Measurements from ENCODE around the gene ELL.
A peak's percentile ranks its signal among the peaks of the same experiment; 100 is the strongest.
"Not testable (repeated sequence)": the region's sequence is repeated elsewhere in the genome, so short reads cannot be mapped to it uniquely, and the experiment has no call there.

ELL gene

DNA sequence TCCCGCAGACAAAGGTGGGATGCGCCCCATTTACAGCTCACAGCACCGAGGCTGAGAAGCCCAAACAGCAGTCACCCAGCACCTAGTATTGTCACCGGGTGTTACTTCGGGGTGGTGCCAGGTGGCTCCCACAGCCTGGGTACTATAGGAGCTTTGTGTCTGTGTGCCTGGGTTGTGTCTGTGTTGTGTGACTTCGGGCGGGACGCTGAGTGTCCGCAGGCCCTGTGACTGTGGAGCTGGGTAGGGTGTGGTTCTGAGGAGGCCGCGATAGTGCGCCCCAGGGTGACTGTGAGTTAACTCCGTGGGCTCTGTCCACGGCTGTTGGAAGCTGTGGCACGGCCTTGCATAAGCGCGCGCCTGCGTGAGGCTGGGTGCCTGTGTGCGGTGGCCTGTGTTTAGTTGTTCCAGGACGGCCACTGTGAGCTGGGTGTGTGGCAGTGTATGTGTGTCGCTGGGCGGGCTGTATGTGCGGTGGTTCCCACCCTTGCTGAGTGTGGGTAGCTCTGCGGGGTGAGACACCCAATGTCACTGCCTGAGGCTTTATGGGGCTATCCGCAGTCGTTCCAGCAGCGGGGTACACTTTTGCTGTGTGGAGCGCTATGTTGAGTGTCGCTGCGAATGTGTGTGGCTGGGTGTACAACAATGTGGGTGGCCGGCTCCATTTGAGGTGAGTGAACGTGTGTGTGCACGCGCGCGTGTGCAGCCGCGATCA is 103.2 kb downstream of the ELL start:
- no peak for DNase-seq

- DNase-seq, result peak; percentile 49
Observed at GRCh38 chr19:18418029-18418482, 103.8 kb downstream of the ELL start.

- DNase-seq, result peak; percentile 42
Observed at GRCh38 chr19:18417250-18418028, 104.4 kb downstream of the ELL start.

GRCh38 chr19:18416778-18417249 is 105.1 kb downstream of the ELL start:
- DNase-seq, result peak; percentile 72

DNA sequence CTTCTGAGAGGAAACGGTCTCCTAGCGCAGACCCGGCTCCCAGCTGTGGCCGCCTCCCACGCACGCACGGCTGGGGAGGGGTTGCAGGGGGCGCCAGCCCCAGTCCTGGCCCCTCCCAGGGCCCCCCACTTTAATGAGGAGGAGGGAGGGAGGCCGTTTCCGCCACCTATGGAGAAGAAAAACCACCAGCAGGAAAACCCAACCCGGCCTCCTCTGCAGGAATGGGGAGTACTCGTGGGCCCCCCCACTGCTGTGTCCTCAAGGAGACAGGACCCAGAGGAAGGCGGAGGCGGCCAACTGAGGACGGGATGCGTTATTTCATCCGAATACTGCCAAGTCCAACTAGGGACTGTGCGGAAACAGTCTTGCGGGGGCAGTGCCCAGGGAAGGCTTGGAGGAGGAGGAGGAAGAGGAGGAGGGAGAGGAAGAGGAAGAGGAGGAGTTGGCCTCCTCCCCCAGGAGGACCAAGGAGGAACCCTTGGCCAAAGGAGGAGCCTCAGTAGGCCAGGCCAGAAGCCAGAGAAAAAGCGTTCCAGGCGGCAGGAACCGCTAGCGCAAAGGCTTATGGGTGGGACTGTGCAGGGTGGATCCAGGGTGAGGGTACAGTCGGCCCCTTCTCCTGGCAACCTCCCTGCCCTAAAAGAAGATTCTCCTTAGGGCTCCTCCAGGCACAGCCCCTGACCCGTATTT is 106.5 kb downstream of the ELL start:
- no peak for DNase-seq

DNA sequence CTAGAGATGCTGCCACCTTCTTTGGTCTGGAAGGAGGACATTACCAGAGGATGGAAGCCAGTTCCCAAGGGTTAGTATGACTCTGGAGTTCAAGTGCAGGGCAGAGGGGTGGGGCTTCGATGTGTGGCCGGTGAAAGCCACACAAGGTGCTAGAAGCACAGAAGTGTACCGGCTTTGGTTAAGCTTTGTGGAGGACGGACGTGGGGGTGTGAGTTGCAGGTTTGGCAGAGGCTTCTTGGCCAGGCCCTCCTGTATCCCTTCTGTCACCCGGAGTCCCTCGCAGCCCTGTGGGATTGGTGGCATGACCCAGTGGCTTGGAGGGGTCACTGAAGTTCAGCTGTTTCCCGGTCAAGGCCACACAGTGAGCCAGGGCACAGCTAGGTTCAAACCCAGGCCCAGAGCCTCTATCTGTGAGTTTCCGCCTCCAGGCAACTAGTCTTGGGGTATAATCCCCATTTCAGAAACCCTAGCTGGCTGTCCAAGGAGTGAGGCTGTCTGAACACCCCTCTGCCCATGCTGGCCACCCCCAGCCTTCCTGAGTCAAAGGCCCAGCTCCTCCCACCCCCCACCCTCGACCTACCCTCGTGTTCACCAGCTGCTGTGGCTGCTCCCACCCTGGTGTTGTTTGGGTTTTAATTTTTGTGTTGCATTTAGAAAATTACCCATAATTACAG is 107.2 kb downstream of the ELL start:
- DNase-seq, result no peak

GRCh38 chr19:18412610-18413239 is 109.1 kb downstream of the ELL start:
- no peak for DNase-seq

GRCh38 chr19:18408053-18408476 is 113.8 kb downstream of the ELL start:
- no peak for DNase-seq

GRCh38 chr19:18406749-18407148 is 115.1 kb downstream of the ELL start:
- DNase-seq, result no peak

DNA sequence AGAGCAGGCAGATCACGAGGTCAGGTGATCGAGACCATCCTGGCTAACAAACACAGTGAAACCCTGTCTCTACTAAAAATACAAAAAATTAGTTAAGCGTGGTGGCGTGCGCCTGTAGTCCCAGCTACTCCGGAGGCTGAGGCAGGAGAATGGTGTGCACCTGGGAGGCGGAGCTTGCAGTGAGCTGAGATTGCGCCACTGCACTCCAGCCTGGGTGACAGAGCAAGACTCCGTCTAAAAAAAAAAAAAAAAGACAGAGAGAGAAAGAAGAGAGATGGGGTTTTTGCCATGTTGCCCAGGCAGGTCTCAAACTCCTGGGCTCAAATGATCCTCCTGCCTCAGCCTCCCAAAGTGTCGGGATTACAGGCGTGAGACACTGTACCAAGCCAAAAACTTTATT is 116.1 kb downstream of the ELL start:
- not testable (repeated sequence) for DNase-seq

DNA sequence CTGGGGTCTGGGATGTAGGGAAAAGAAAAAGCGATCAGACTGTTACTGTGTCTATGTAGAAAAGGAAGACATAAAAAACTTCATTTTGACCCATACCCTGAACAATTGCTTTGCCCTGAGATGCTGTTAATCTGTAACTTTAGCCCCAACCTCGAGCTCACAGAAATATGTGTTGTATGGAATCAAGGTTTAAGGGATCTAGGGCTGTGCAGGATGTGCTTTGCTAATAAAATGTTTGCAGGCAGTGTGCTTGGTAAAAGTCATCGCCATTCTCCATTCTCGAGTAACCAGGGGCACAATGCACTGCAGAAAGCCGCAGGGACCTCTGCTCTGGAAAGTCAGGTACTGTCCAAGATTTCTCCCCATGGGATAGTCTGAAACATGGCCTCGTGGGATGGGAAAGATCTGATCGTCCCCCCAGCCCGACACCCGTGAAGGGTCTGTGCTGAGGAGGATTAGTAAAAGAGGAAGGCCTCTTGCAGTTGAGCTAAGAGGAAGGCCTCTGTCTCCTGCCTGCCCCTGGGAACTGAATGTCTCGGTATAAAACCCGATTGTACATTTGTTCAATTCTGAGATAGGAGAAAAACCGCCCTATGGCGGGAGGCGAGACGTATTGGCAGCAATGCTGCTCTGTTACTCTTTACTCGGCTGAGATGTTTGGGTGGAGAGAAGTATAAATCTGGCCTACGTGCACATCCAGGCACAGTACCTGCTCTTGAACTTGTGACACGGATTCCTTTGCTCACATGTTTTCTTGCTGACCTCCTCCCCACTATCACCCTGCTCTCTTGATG is 119.2 kb downstream of the ELL start:
- DNase-seq, result not testable (repeated sequence)

DNA sequence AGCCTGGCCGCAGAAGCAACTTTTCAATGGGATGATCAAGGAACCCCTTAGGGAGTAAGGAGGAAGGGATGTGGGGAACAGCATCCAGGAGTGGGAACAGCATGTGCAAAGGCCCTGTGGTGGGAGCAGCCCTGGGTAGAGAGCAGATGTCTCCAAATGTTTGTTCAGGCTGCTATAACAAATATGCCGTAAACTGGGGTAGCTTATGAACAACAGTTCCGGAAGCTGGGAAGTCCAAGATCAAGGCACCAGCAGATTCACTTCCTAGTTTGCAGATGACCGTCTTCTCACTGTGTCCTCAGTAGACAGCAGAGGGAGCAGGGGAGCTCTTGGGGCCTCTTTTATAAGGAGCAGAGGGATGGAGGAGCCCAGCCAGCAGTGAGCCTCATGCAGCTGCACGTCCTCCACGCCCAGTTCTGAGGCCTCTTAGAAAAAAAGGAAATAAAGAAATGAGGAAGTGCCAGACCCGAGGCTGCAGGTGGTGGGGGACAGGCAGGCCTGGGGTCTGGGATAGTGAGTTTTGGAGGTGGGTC is 120.2 kb downstream of the ELL start:
- DNase-seq, result no peak

DNA sequence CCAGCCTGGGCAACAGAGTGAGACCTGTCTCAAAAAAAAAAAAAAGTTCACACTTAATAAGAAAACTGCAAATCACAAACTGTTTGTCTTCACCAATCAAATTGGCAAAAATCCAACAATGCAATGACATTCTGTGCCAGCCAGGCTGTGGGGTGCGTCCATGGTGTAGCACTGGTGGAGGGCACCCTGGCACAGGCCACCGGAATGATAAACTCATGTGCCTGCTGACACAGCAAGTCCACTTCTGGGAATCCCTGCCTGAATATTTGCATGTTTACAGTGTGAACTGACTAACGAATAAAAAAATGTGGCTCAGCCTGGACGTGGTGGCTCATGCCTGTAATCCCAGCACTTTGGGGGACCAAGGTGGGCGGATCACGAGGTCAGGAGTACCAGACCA is 122.9 kb downstream of the ELL start:
- DNase-seq, result no peak

DNA sequence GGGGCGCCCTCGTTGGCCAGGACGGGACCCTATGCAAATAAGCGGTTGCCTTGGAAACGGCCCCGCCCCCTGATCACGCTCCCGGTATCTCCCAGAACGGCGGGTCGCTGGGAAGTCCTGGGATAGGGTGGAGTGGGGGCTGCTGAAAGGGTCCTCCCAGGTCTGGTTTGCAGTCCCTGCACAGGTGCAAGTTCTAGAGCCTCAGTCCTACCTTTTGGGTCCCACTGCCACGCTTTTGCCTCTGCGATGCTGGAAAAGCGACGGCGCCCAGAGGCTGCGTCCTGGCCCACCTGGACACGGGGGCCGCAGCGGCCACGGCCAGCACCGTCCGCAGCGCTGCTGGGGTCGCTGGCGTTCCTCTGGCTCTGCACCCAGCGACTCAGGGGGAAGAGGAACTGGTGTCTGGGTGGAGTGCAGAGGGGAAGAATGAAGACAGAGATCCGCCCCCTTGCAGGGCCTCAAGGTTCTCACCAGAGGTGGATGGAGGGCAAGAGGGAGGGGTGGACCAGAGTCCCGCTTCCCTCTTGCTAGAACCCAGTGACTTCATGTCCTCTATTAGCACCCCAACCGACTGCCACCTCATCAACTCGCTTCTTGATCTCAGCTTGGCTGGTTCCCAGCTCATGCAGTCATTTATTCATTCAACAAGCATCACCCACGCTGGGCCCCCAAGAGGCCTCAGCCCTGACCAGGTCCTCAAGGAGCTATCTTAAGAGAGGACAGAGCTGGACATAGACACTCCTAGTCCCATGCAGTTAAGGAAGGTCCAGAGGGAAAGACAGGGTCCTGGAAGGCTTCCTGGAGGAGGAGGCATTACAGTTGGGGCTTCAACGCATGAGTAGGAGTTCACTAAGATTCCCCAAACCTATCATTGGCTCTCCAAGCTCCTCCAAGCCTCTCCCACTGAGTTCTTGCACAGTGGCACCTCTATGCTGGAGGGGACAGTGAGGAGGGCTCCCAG is 124.3 kb downstream of the ELL start, which contains the start of gene LRRC25:
TSS of gene LRRC25 (minus strand) at position 381 of the 961 bp plus-strand sequence. CDS start 659 bp downstream, outside the sequence.
- DNase-seq, result no peak

DNA sequence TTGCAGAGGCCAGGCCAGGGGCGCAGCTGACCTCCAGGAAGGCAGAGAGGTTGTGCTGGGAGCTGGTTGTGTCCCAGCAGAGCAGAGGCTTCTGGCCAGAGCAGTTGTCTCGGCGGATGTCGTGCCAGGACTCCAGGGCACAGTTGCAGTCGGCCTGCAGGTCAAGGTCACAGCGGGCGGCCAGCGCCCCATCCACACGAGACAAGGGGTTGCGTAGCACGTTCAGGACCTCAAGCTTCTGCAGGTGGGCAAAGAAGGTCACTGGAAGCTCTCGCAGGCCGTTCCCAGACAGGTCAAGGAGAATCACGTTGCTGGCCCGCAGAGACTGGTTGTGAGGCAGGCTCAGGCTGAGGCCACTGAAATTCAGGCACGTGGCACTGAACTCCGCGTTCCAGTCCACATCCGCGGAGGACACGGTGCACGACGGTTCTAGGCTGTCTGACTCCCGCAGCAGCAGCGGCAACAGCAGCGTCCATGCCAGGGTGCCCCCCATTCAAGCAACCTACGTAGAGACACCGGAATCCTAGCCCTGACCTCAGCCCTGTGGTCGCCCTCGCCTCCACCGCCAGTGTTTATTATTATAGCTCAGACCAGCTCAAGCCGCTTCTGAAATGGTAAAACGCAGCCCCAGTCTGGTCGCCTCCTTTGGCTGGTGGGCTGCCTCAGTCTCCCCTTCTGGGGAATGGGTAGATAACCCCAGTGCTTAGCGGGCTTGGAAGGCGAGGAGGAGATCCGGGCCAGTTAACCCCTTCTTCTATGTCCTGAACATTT is 125.2 kb downstream of the ELL start:
- no peak for DNase-seq

GRCh38 chr19:18393836-18394235 is 128.0 kb downstream of the ELL start:
- no peak for DNase-seq

GRCh38 chr19:18392926-18393325 is 128.9 kb downstream of the ELL start:
- no peak for DNase-seq
